K562 (cell line): ENCODE measurements around the gene DPAGT1. TPM values are rescaled to one million over a fixed set of nuclear protein-coding genes. Genes with fewer than 3 reads are reported as not detected.

Experiments used
- ATAC-seq: fragments of 200-7000 bp; cut with Tn5 transposase; 3 replicates; pipeline ENCODE4 v1.9.1; 2020; ENCODE audit warnings: moderate library complexity
- BruUV-seq: library from RNA; stranded (reverse); fragments of 400-500 nt; replicated peaks from 2 replicates; lab custom pipeline; 2021; lab: Mats Ljungman, UMichigan
- CTCF ChIA-PET: fragments of 300-600 bp; formaldehyde crosslinking; extraction: SDS; loops from one replicate; lab custom pipeline; 2021; ENCODE audit warnings: low intra/inter-chr PET ratio; lab: Yijun Ruan, JAX
- POLR2A ChIA-PET: fragments of 300-600, 350-650 bp; sonication (Branson Sonifier 250); formaldehyde crosslinking; extraction: SDS; loops from one replicate; lab custom pipeline; 2021; ENCODE audit warnings: antibody characterized with exemption, inconsistent platforms; lab: Yijun Ruan, JAX
- DNase-seq, 4 experiments: peaks; one replicate each; pipeline versions ENCODE4 v3.0.0 to v3.0.0-alpha.2; 2011 to 2018; ENCODE audit warnings: low spot score in 3 of 4, mixed read lengths in 3 of 4; ENCODE audit errors: extremely low read depth in 1 of 4
- FAIRE-seq: peaks from 2 replicates; lab custom pipeline; 2011; peaks lifted over from hg19 to GRCh38; lab: Jason Lieb, UNC
- H2AFZ ChIP-seq: 2 replicates; pipeline ENCODE4 v1.6.0; 2011; ENCODE audit warnings: low read depth, low read length, control low read depth, inconsistent platforms
- H3K27ac ChIP-seq: fragments of 200-600 bp; 3 replicates; pipeline ENCODE4 v1.8.0; 2011; ENCODE audit warnings: low read depth, mild to moderate bottlenecking, control low read depth, inconsistent platforms, low read length, moderate library complexity, mixed read lengths; ENCODE audit errors: extremely low read depth
- H3K27me3 ChIP-seq, 2 experiments: fragments of 300-600 bp in 1 of 2; 2 replicates in 1 of 2; 3 replicates in 1 of 2; pipeline versions ENCODE4 v1.6.0 to v1.8.0; 2011; ENCODE audit warnings: inconsistent platforms in 2 of 2, low read length in 2 of 2, mild to moderate bottlenecking in 1 of 2, mixed read lengths in 1 of 2, moderate library complexity in 1 of 2; ENCODE audit not compliant: control insufficient read depth in 2 of 2, insufficient read depth in 2 of 2
- H3K36me3 ChIP-seq: fragments of 300-600 bp; 3 replicates; pipeline ENCODE4 v1.8.0; 2011; ENCODE audit warnings: mild to moderate bottlenecking, low read length, inconsistent platforms; ENCODE audit not compliant: control insufficient read depth, insufficient read depth
- H3K4me1 ChIP-seq, 2 experiments: fragments of 200-600 bp in 1 of 2; replicated peaks in 1 of 2; 2 replicates in 1 of 2; 3 replicates in 1 of 2; pipeline versions ENCODE4 v1.5.1 to v1.8.0; 2011; ENCODE audit warnings: inconsistent platforms in 2 of 2, low read length in 2 of 2, mild to moderate bottlenecking in 1 of 2, mixed read lengths in 1 of 2, moderate library complexity in 1 of 2; ENCODE audit not compliant: control insufficient read depth in 2 of 2, insufficient read depth in 2 of 2
- H3K4me2 ChIP-seq: 2 replicates; pipeline ENCODE4 v1.6.1; 2011; ENCODE audit warnings: low read length, control low read depth, inconsistent platforms, mixed read lengths; ENCODE audit not compliant: insufficient read depth
- H3K4me3 ChIP-seq: fragments of 200-600 bp; sonication (generic), shearing (Covaris generic); 2 replicates; pipeline ENCODE4 v1.5.1; 2016; ENCODE audit warnings: control low read depth, inconsistent platforms
- H3K79me2 ChIP-seq: fragments of 200-600 bp; 3 replicates; pipeline ENCODE4 v1.8.0; 2011; ENCODE audit warnings: low read length, inconsistent platforms; ENCODE audit not compliant: control insufficient read depth, insufficient read depth
- H3K9ac ChIP-seq, 2 experiments: 2 replicates each; pipeline versions ENCODE4 v1.6.0 to v1.6.1; 2011; ENCODE audit warnings: low read depth in 2 of 2, low read length in 2 of 2, control low read depth in 1 of 2, inconsistent platforms in 1 of 2, mild to moderate bottlenecking in 1 of 2, mixed read lengths in 1 of 2; ENCODE audit not compliant: insufficient read depth in 1 of 2
- H3K9me1 ChIP-seq: one replicate; pipeline ENCODE4 v1.6.0; 2011; ENCODE audit warnings: inconsistent platforms, mild to moderate bottlenecking, low read length, moderate library complexity; ENCODE audit not compliant: control insufficient read depth, insufficient read depth
- H3K9me3 ChIP-seq: replicated peaks from 2 replicates; pipeline ENCODE4 v1.5.1; 2011; ENCODE audit warnings: low read depth, low read length, inconsistent platforms; ENCODE audit not compliant: control insufficient read depth, insufficient read depth
- H4K20me1 ChIP-seq: replicated peaks from 2 replicates; pipeline ENCODE4 v1.6.1; 2011; ENCODE audit warnings: low read length, inconsistent platforms, mixed read lengths; ENCODE audit not compliant: control insufficient read depth, insufficient read depth
- CHCHD3 ChIP-seq: fragments of 250-450 bp; sonication (Bioruptor Pico); IDR thresholded peaks from 2 replicates; pipeline ENCODE4 v2.1.2; 2022; ENCODE audit warnings: mild to moderate bottlenecking
- CLOCK ChIP-seq: fragments of 250-450 bp; sonication (Bioruptor Pico); IDR thresholded peaks from 2 replicates; pipeline ENCODE4 v1.4.0; 2020; ENCODE audit warnings: mild to moderate bottlenecking, moderate library complexity, borderline replicate concordance
- E2F1 ChIP-seq: sonication (generic); formaldehyde crosslinking; IDR thresholded peaks from 2 replicates; pipeline ENCODE4 v1.8.1; 2023; ENCODE audit warnings: mild to moderate bottlenecking, missing genetic modification reagents, moderate library complexity
- HNRNPK ChIP-seq: fragments of 200-400 bp; formaldehyde crosslinking; IDR thresholded peaks from one replicate; pipeline ENCODE4 v1.6.1; 2018; ENCODE audit warnings: mild to moderate bottlenecking, low read depth, low read length; ENCODE audit not compliant: poor library complexity, severe bottlenecking
- SAFB ChIP-seq: fragments of 200-400 bp; formaldehyde crosslinking; IDR thresholded peaks from 2 replicates; pipeline ENCODE4 v1.6.1; 2017; ENCODE audit warnings: low read depth, low read length, borderline replicate concordance
- SMARCA4 ChIP-seq: fragments of 450-650 bp; IDR thresholded peaks from 2 replicates; pipeline ENCODE4 v1.6.1; 2016
- YY1 ChIP-seq, 3 experiments: IDR thresholded peaks; 2 replicates each; pipeline ENCODE4 v1.6.1; 2011; ENCODE audit warnings: low read length in 2 of 3, mild to moderate bottlenecking in 2 of 3, moderate library complexity in 2 of 3, borderline replicate concordance in 1 of 3, control low read depth in 1 of 3, low read depth in 1 of 3; ENCODE audit not compliant: insufficient read depth in 3 of 3, insufficient replicate concordance in 2 of 3, control insufficient read depth in 1 of 3, insufficient read length in 1 of 3; ENCODE audit errors: extremely low read depth in 1 of 3
- ZNF134 ChIP-seq: fragments of 250-450 bp; sonication (Bioruptor Pico); conservative IDR thresholded peaks from 2 replicates; pipeline ENCODE4 v1.4.0; 2020
- ZNF583 ChIP-seq: fragments of 250-450 bp; sonication (Bioruptor Pico); IDR thresholded peaks from 2 replicates; pipeline ENCODE4 v1.4.0; 2020
- ZNF740 ChIP-seq, 3 experiments: fragments of 200-800 bp in 1 of 3; sonication (Bioruptor generic) in 1 of 3; sonication (generic) in 1 of 3; formaldehyde crosslinking in 1 of 3; IDR thresholded peaks; 2 replicates each; pipeline versions ENCODE4 v1.6.1 to v1.8.0; 2016 to 2022; ENCODE audit warnings: mild to moderate bottlenecking in 2 of 3, missing compliant biosample characterization in 2 of 3, missing genetic modification characterization in 2 of 3, missing genetic modification reagents in 1 of 3
- WGBS: fragments of 100-300 bp; shearing (Covaris generic); methylation state at CpG from one replicate; pipeline ENCODE4 v1.1.6; 2016; ENCODE audit warnings: low coverage, mixed read lengths; ENCODE audit not compliant: insufficient coverage; ENCODE audit errors: missing lambda C conversion rate; 5-methylcytosine and 5-hydroxymethylcytosine counted together
- in situ Hi-C: fragments of 300-500 bp; cut with MboI; formaldehyde crosslinking; loops from 4 replicates; pipeline ENCODE4 v1.15.0; 2018; ENCODE audit warnings: inconsistent platforms, mixed read lengths
- intact Hi-C: fragments of 100-400 bp; cut with micrococcal nuclease; formaldehyde crosslinking; loops from 2 replicates; pipeline ENCODE4 v1.14.2; 2022
- polyA plus RNA-seq, 8 experiments: library from polyadenylated mRNA; depleted of rRNA in 4 of 8; stranded (reverse) in 5 of 8; unstranded in 3 of 8; fragments of >200 nt; fragmentation: Nextera tagmentation in 2 of 8; fragmentation: Illumina TruSeq in 1 of 8; extraction: Ambion mirVana in 2 of 8; extraction: Trizol in 1 of 8; gene quantifications; 2 replicates each; pipeline versions ENCODE4 v1.2.1 to v1.2.3, GENCODE V29; 2011 to 2014; ENCODE audit warnings: inconsistent platforms in 1 of 8, missing spikeins in 1 of 8
- total RNA-seq, 7 experiments: library from RNA; depleted of rRNA in 6 of 7; stranded (reverse); fragments of >200 nt in 6 of 7; fragmentation: Illumina TruSeq in 2 of 7; extraction: Trizol in 2 of 7; gene quantifications; 2 replicates each; pipeline versions ENCODE4 v1.2.1 to v1.2.3, GENCODE V29; 2011 to 2021; ENCODE audit warnings: low replicate concordance in 1 of 7

Gene DPAGT1
- total and polyA plus RNA-seq, 9 of the 15 experiments (the other 6 are each of a cell fraction or from before 2014, with no cell fraction given), result 29.9 to 135 (median 85.0) TPM

- TF ChIP-seq SAFB (peak; percentile 42; the same call in 1 of the 2 replicates), ZNF583 (CRISPR knock-in tag) (0 out of 2 replicates have a peak, but pooled peaks have one; percentile 61), CLOCK (CRISPR knock-in tag) (no peak), CHCHD3 (CRISPR knock-in tag) (no peak)
These were observed 6.4 kb downstream of the DPAGT1 start (continued) for GRCh38 chr11:119095066-119095880.

GRCh38 chr11:119094816-119095065, 6.9 kb downstream of the DPAGT1 start:
- H3K9me3 ChIP-seq, result no peaks in the 10 kb centered on the region
- BruUV-seq, result no TSS peak
- FAIRE-seq, result no peak
- ChIA-PET CTCF (interaction anchor here (0.6 to 1.3 kb wide), 2 partner anchors 102 to 184 kb away, joined by 3 to 6 read pairs; no protein-coding TSS in a partner anchor), POLR2A (interaction anchor here (0.5 to 5.5 kb wide), 57 partner anchors 8 to 705 kb away, joined by 3 to 75 read pairs (median 4); partner anchors contain the start of genes ABCG4, C2CD2L, CBL and DPAGT1)
- in situ Hi-C loops, result no loop called here
- H3K27ac ChIP-seq, result peak overlapping the region; percentile 95
- peaks cover 59% of the 10 kb centered on the region for H3K79me2 ChIP-seq
- intact Hi-C loops, result loop anchor here (1.0 to 2.0 kb wide), 3 partner anchors 27 to 166 kb away; partner anchors contain the start of genes HYOU1 and VPS11
- peaks cover 23 to 28% of the 10 kb centered on the region in 2 experiments; a peak in 4 of 5 replicates for H3K4me1 ChIP-seq
- H3K9ac ChIP-seq, result peak overlapping the region; percentile 94 to 99
- peak overlapping the region; percentile 98 for H3K4me2 ChIP-seq
- 0% methylated on average over 7 of the region's 19 CpGs for WGBS
- H3K36me3 ChIP-seq, result peaks cover 78% of the 10 kb centered on the region
- H3K9me1 ChIP-seq, result no peaks in the 10 kb centered on the region
- H3K27me3 ChIP-seq, result no peaks in the 10 kb centered on the region; a peak in 1 of 5 replicates
- peaks cover 25% of the 10 kb centered on the region for H4K20me1 ChIP-seq
- peak overlapping the region; percentile 94 for H3K4me3 ChIP-seq
- peak; percentile 76 for ATAC-seq
- peak in 2 of 4 experiments; percentile 52 to 60 for DNase-seq
- peak overlapping the region; percentile 14; the same call in 1 of the 2 replicates for H2AFZ ChIP-seq
- TF ChIP-seq E2F1 (CRISPR knock-in tag) (no peak), YY1 (IDR thresholded peaks at IDR 0.05; ENCODE audit: borderline replicate concordance in 1 of 3, control insufficient read depth in 1 of 3, extremely low read depth in 1 of 3, insufficient read depth in 3 of 3, insufficient read length in 1 of 3, insufficient replicate concordance in 2 of 3, low read depth in 1 of 3, low read length in 2 of 3) (peak in 1 of 3 experiments; percentile 8), SMARCA4 (no peak), ZNF134 (CRISPR knock-in tag) (no peak), HNRNPK (peak; percentile 43), ZNF740 (CRISPR knock-in tag; IDR thresholded peaks at IDR 0.05) (no peak), ZNF740 (tag; IDR thresholded peaks at IDR 0.05) (no peak)
